HG03442 (cell line): ENCODE results near the gene NAALAD2.
"Not testable (repeated sequence)": the region's sequence is repeated elsewhere in the genome, so short reads cannot be mapped to it uniquely, and the experiment has no call there.

ENCODE experiments used
- ATAC-seq: cut with Tn5 transposase; IDR thresholded peaks from one replicate; pipeline ENCODE4 v1.9.1; 2021; ENCODE audit warnings: mild to moderate bottlenecking, moderate library complexity; ENCODE audit not compliant: unreplicated experiment

NAALAD2 gene

GRCh38 chr11:90134478-90135003 lies at the start of gene NAALAD2:
TSS of gene NAALAD2 (plus strand) at chr11:90134663. CDS start at chr11:90134759, 96 bp downstream.
- ATAC-seq, result peak; percentile 74

DNA sequence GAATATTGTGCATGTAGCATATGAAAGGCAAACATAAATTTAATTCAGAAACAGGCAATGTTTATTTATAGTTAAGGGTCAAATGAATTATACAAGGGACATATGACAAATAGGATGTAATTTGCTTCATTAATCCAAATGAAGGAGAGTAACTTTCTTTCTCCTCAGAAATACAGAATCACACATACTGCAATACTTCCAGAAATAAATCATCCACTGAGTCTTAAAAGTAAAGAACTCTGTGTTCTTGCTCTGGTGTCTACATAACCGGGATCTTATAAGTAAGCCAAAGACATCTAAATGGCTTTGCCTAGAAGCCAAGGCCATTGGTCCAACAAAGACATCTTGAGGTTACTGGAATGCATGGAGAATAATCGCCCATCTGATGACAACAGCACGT lies 48.8 kb upstream of the NAALAD2 start, which contains the start of gene UBTFL1:
UBTFL1 (plus strand) TSS at position 301 of the 400 bp plus-strand sequence; CDS start at position 301, 0 bp downstream.
- ATAC-seq, result not testable (repeated sequence)

GRCh38 chr11:90088731-90089130 lies 45.7 kb upstream of the NAALAD2 start:
- ATAC-seq, result not testable (repeated sequence)

GRCh38 chr11:90095230-90095924 lies 39.1 kb upstream of the NAALAD2 start:
- ATAC-seq, result not testable (repeated sequence)

- not testable (repeated sequence) for ATAC-seq
Measured at GRCh38 chr11:90098261-90098660, 36.2 kb upstream of the NAALAD2 start.

- ATAC-seq, result no peak
Measured at GRCh38 chr11:90100431-90100830, 34.0 kb upstream of the NAALAD2 start.

DNA sequence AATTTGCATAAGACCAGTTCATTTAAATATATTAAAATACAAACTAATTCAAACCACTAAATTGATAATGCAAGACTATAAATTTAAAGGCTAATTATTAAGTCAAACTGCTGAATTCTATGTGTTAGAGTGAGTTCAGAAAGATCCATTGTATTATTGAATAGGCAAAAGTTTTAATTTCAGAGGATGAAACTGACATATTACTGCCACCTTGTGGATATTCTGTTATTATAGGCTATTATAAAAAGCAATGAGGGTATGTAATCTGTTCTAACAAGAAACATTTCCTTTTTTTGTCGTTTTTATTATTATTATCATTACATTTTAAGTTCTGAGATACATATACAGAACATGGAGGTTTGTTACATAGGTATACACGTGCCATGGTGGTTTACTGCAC lies 20.9 kb upstream of the NAALAD2 start:
- ATAC-seq, result no peak

- no peak for ATAC-seq
Measured at GRCh38 chr11:90120191-90120590, 14.3 kb upstream of the NAALAD2 start.

GRCh38 chr11:90124371-90124770 lies 10.1 kb upstream of the NAALAD2 start:
- no peak for ATAC-seq

- ATAC-seq, result no peak
Measured at GRCh38 chr11:90124946-90125345, 9.5 kb upstream of the NAALAD2 start.

- no peak for ATAC-seq
Measured at GRCh38 chr11:90133560-90134477, 644 bp upstream of the NAALAD2 start.

DNA sequence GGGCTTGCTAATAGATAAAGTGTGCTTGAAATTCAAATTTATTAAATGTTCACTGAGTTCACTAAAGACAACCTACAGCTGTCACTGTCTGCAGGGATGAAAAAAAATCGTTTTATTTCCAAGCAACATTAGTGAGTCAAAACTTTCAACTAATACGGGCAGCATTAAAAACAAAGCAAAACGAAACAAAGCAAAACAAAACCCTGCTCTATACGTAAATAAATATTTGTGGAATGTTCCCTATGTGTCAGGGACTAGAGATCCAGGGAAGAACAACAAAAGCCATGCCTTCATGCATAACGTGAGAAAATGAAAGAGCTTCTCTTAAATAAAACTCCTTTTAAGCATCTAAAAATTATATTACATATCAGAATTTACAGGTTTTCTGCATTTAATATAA lies 553 bp downstream of the NAALAD2 start:
- no peak for ATAC-seq

GRCh38 chr11:90148900-90149299 lies 14.4 kb downstream of the NAALAD2 start:
- no peak for ATAC-seq

- ATAC-seq, result not testable (repeated sequence)
Measured at GRCh38 chr11:90166982-90167573, 32.6 kb downstream of the NAALAD2 start.

DNA sequence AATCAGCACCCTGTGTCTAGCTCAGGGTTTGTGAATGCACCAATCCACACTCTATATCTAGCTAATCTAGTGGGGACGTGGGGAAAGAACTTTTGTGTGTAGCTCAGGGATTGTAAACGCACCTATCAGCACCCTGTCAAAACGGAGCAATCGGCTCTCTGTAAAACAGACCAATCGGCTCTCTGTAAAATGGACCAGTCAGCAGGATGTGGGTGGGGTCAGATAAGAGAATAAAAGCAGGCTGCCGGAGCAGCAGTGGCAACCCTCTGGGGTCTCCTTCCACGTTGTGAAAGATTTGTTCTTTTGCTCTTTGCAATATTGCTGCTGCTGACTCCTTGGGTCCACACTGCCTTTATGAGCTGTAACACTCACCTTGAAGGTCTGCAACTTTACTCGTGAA lies 33.2 kb downstream of the NAALAD2 start:
- not testable (repeated sequence) for ATAC-seq

- no peak for ATAC-seq
Measured at GRCh38 chr11:90168571-90168970, 34.1 kb downstream of the NAALAD2 start.

DNA sequence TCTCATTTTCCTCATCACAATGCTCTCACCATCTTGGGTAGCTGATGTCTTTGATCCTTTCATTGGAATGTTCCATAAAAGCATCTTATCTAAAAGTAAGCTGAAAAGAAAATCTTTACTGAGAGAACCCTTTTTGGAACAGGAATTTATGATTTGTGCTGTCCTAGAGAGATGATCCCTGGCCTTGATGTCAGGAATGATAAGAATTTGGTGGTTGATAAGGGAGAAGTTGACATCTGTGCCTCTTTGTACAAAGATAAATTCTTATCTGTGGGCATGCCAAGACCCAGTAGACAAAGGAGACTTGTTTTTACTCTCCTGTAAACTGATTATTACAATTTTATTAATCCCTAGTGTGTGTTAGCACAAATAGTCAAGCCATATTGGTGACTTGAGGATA lies 36.9 kb downstream of the NAALAD2 start:
- no peak for ATAC-seq

GRCh38 chr11:90176069-90176468 lies 41.6 kb downstream of the NAALAD2 start:
- no peak for ATAC-seq

DNA sequence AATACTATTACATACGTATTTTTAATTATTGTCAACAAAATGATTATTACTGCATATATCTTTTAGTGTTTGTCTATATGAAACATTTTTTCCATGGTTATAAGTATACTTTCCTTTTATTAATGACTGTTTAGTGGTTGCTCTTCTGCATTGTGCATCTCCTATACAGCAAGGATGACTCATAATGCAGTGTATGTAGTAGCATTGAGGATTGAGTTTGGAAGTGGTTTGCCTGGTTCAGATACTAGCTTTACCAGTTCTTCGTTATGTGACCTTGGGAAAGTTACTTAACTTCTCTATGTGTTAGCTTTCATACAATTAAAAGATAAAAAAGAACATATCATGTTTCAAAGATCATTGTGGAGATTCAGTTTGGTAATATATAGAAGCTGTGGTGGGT lies 44.3 kb downstream of the NAALAD2 start:
- ATAC-seq, result no peak

DNA sequence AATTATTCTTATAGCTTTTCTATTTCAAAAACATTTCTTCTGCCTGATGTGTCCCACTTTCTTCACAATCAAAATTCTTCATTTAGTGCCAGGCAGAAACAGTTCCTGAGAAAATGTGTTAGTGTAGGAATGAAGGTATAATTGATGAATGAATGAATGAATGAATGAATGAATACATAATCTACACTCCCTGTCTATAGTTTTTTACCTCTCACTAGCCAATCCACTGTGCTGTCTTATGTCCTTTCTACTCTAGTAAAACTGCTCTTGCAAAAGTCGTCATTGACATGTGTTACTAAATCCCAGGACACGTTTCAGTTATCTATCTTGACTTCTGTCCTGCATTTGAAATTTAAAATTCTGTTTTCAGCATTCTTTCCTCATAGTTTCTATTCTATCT lies 45.5 kb downstream of the NAALAD2 start:
- ATAC-seq, result no peak

DNA sequence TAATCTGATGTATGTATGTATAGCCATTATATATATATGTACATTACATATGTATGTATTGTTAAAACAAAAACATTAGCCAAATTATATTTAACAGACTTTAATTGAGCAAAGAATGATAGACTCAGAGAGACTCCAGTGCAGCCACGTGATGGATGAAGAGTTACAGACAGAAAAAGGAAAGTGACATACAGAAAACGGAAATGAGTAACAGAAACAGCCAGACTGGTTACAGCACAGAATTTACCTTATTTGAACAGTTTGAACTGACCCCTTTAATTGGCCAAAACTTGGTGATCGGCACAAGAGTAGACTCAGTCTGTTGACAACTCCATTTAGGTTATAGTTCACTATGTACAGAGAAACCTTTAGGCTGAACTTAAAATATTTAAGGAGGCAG lies 53.4 kb downstream of the NAALAD2 start:
- ATAC-seq, result no peak
